ENCODE measurements around the gene FREM1.

- TF ChIP-seq POLR2A (IDR thresholded peaks at IDR 0.05) (no peak), CTCF (IDR thresholded peaks at IDR 0.05) (no peak)
Measured at GRCh38 chr9:14693251-14693861, 216.9 kb downstream of the FREM1 start, which contains the start of gene ZDHHC21.
